GM21447 (cell line): Measurements from ENCODE around the gene HES1.
A peak's percentile ranks its signal among the peaks of the same experiment; 100 is the strongest.

ENCODE experiments used
- ATAC-seq: cut with Tn5 transposase; IDR thresholded peaks from one replicate; pipeline ENCODE4 v1.9.1; 2021; ENCODE audit not compliant: unreplicated experiment

Gene HES1

DNA sequence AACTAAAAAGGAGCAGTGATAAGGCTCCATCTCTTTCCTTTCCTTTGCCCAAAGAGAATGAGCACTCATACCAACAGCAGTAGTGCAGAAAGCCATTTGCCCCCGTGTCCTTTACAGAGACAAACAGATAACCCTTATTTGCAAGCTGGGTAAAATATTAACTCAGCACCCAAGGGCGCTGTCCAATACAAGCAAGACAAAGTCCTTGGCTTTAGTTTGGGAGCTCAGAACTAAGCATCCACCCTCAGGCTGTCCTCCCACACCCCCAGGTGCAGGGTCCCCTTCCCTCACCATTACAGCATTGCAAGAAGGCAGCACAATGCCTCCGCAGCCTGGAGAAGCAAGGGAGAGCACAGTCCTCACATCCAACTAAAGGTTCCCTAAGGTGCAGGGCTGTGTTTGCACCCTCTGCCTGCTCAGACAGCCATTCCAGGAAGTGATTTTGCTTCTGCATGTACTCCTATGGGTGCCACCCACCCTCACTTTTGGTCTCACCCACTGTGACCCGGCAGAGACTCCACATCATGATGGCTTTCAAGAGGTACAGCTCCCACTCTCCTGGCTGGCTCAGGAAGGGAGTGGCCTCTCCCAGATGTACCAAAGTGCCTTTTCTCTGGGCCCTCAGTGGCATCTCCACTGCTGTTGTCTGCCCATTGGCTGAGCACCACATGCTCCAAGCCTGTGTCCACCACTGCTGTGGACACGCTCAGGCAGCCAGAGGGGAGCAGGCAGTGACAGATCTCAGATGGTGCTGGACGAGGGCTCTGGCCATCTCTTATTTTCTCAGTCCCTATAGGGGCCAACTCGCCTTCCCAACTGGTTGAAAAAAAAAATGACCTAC lies 34.1 kb upstream of the HES1 start:
- peak; percentile 25 for ATAC-seq

DNA sequence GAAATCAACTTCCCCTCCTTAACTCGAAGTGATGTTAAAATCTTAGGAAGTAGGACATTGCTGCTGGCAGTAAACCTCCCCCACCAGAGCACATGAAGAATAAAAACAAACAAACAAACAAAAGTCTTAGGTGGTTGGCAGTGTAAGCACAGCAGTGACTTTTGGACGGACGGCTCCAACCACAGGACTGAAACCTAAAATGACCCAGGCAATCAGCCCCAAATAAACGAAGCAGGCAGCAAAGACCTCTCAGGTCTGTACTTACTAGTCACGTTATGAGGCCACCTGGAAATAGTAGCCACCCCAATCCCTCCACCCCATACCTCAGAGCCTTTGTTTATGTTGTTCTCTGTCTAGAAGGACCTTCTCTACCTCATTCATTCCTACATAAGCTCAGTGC lies 33.5 kb upstream of the HES1 start:
- ATAC-seq: no peak

DNA sequence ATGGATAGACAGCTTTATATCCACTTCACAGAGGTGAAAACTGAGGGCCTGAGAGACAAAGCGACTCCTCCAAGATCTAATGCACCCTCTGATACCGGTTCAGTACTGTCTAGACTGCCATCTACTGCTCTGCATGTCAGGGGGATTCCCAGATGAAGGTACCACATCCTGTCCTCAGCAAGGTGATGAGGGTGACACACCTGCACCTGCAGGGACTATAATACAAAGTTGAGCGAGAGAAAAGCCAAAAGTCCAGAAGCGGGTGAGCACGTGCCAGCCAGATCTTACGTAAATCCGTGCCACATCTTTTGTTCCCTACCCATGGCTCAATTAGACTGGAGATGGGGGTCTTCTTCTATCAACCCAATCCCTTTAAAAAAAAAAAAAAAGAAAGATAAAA lies 32.4 kb upstream of the HES1 start:
- ATAC-seq: no peak

DNA sequence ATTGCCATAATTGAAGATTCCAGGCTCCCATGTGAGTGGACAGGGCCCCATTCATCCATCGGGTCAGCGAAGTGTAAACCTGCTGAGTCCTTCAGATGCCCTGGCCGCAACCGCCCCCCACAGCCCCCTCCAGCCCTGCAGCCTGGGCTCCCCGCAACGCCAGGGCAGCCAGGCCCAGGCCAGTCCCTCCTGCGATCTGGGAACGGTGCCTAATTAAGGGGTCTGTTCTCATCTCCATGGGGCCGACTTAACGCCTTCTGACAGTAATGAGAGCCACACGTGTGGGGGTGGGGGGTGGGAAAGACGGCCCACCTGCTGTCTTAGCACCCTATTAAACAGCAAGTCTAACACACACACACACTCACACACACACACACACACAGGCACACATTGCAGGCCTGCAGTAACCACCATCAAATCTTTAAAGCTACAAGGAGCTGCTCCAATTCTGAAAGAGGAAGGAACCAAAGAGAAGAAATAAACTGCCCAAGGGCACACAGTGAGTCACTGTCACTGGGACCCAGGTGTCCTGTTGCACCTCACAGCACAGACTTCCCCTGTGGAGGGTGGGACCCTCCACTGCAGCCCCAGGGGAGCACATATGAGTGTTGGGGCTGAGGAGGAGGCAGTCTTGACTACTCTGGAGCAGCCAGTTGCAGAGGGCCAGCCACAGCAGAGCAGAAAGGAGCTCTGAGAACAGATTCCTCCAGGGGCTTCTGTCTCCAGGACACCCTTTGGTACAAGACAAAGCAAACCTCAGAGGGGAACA lies 31.8 kb upstream of the HES1 start:
- ATAC-seq: no peak

DNA sequence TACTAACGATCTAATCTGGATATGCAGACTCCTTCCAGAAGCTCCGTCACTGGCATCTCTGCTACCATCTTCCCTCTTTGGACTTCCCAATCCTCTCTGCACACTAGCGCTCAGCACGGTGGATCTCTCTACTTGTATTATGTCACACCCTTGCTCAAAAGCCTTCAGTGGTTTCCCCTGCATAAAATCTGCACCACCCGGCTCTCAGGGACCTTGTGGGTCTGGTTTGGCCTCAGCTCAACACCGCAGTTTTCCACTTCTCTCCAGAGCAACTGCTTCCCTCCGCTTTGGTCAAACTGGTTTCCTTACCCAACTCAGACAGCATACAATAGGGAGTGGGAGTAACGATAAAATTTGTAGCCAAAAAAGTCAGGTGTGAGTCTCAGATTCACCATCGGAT lies 30.7 kb upstream of the HES1 start:
- no peak for ATAC-seq

DNA sequence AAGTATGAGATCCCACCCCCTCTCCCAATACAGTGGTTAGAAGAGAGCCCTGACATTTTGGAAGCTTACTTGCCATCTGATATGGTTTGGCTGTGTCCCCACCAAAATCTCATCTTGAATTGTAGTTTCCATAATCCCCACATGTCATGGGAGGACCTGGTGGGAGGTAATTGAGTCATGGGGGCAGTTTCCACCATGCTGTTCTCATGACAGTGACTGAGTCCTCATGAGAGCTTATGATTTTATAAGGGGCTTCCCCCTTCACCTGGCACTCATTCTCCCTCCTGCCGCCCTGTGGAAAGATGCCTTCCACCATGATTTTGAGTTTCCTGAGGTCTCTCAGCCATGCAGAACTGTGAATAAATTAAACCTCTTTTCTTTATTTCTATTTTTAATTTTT lies 28.8 kb upstream of the HES1 start:
- no peak for ATAC-seq

DNA sequence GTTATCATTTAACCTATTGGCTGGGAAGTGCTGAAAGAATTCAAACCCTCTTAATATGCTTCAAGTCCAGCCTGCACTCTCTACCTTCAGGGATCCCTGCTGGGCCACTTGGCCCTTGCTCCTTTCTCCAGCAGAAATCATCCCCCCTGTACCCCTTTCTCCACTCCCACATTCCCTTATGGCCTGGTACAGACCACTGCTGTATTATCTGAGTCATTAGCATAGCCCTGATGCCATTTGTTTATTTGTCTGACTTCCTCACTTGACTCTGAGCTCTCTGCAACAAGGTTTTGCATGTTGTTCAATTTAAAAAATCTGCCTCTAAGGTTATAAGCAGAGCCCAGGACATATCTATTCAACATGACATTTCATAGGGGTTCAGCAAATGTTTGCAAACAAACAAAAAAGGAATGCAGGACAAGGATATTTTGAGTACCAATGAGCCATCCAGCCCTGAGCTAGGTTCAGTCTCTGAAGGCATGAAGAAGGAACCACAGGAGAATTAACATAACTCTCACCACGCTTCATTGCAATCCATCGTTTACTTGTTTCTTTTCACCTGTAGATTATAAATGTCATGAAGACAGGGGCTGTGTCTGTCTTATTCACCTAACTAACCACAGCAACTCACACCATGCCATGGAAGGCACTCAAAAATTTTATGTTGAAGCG lies 26.6 kb upstream of the HES1 start:
- ATAC-seq: no peak

DNA sequence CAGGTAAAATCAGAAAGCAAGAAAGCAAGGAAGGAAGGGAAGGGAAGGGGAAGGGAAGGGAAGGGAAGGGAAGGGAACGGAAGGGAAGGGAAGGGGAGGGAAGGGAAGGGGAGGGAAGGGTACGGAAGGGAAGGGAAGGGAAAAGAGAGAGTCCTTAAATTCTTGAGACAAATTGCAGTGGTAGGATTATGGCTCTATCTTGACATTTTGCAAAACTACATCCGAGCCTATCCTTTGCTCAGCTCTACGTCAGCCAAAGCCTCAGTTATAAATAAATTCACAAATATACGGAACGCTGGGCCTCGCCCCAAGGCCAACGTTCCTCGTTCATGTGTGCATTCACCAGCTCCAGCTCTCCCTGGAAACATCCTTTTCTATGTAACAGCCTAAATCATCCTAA lies 25.5 kb upstream of the HES1 start:
- ATAC-seq: no peak

DNA sequence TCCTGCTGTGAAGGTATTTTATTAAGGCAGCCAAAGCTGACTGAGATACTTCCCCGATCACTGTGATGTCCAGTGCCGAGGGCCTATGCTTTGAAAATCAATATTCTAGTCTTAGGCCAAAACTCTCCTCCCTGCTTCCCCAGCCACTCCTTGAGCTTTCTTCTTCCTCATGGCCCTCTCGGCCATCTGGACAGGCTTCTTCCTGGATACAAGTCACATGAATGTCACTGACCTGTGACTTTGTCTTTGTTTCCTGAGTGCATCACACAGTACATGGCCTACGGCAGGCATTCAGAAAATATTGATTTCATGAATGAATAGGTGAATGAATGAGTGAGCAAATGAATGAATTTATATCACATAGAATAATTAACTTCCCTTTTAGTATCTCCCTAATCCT lies 24.6 kb upstream of the HES1 start:
- no peak for ATAC-seq

DNA sequence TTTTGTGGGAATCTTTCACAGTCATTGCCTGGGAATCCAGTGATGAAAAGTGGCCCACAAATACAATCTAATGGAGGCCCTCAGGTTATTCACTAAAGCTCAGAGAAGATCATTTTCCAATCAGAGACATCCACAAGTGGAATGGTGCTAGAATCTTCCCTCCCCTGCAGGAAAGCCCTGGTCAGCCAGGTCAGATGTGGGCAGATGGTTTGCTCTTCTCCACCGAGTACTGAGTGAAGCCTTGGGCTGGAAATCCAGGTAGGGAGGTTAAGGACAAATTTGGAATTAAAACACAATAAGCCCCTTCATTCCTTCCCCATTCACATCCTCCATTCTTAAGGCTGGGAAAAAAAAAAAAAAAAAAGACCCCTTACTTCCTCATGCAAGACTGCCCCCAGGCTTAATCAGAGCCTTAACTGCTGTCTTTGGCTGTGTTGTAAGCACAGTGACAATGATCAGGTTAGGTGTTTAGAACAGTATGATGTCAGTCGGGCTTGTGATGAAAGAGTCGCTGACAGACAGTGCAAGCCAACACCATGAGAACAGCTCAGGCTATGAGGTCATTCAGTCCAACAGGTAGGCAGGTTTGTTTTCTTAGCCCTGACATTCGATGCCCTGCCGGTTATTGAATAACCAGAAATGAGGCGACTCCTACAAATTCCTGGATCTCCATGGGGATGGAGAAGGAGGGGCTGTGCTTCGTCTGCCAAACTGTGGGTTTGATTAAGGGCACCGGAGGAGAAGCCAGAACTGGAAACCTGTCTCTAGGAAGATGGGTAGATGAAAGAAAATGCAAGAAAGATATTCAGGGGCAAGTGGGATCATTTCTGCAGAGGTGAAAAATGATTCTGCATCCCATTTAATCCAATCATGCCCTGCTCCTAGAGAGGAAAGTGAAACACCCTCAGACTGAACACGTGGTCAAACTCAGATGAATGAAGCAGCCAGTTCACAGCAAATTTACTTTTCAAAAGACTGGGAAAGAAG lies 23.5 kb upstream of the HES1 start:
- ATAC-seq: no peak

DNA sequence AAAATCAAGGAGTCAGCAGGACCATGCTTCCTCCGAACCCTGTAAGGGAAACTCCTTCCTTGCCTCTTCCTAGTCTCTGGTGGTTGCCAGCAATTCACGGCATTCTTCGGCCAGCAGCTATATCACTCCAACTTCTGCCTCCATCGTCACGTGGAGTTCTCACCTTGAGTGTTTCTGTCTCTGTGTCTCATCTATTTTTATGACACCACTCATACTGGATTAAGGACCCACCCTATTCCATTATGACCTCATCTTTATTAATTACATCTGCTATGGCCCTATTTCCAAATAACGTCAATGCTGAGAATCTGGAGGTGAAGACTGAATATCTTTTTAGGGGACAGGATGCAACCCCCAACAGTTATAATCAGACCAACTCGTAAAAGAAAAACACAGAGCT lies 21.8 kb upstream of the HES1 start:
- no peak for ATAC-seq

DNA sequence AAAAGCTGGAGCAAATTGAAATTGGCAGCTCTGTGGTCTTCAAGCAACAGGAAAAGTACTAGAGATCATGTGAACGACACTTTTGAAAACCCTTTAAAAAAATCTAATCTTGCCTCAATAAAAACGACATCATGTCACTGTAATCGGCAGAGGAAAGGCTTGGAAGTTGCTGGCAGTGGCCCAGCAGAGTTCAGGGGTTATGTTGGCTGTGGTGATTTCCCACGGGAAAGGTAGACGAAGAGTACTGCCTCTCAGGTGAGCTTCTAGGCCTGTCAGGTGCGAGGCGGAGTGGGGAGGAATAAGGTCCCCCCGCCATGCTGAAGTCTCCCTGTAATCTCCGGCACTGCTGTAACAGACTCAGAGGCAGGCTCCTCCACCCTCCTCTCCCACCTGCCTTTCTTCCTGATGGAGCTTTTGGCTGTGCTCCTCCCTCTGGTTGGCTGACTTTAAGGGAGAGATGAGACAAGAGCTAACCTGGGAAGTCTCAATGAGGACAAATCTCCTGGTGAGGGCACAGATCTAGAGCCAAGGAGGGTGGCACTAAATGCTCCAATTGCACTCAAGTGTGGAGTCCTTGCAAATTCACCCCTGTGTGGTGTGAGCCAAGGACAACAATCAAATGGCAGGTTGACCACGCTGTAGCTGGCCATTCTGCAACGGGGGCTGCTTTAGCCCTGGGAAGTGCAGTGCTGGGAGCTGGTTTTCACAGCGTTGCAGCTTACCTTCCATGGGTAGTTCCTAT lies 18.7 kb upstream of the HES1 start:
- no peak for ATAC-seq

DNA sequence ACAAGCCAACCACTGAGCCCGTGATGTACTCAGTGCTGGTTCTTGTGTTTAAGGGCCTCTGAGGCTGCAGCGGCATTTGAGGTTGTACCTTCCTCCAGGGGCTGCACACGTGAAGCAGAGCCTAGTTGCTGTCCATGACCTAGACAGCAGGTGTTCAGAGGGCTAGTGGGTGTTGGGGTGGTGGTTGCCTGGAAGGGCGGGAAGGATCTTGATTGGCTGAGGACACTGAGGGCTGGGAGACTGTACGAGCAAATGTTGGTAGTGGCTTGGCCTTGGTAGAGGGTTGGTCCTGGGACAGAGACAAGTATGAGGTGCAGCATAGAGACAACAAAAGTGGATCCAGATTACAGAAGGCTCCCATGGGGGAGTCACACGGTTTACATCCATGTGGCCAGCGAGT lies 17.0 kb upstream of the HES1 start:
- no peak for ATAC-seq

DNA sequence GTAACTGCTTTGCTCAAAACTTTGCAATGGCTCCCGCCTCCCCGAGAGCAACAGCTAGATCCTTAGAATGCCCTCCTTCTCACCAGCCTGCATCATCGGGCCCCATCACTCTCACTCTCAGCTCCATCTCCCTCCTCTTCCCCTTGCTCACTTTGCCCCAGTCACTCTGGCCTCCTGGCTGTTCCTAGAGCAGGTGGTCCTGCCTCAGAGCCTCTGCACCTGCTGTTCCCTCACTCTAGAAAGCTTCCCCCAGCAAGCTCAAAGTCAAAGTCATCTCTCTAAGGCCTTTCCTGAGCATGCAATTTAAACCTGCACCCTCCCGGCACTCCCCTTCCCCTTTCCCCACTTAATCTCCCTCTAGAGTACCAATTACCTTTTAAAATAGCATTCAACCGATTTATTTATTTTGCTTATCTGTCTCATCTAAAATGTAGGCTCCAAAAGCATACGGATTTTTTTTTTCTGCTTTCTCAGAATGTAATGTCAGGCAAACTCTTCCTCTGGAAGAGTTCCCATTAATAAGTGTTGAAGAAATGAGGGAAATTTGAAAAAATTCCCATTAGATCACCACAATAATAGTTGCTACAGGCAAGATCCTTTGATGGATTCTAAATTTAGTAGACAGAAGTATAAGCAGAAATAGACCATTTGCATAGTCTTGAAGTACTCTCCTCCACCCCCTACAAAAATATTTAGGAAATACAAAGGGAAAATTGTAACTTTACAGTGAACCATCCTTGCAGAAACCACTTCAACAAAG lies 15.9 kb upstream of the HES1 start:
- ATAC-seq: no peak

DNA sequence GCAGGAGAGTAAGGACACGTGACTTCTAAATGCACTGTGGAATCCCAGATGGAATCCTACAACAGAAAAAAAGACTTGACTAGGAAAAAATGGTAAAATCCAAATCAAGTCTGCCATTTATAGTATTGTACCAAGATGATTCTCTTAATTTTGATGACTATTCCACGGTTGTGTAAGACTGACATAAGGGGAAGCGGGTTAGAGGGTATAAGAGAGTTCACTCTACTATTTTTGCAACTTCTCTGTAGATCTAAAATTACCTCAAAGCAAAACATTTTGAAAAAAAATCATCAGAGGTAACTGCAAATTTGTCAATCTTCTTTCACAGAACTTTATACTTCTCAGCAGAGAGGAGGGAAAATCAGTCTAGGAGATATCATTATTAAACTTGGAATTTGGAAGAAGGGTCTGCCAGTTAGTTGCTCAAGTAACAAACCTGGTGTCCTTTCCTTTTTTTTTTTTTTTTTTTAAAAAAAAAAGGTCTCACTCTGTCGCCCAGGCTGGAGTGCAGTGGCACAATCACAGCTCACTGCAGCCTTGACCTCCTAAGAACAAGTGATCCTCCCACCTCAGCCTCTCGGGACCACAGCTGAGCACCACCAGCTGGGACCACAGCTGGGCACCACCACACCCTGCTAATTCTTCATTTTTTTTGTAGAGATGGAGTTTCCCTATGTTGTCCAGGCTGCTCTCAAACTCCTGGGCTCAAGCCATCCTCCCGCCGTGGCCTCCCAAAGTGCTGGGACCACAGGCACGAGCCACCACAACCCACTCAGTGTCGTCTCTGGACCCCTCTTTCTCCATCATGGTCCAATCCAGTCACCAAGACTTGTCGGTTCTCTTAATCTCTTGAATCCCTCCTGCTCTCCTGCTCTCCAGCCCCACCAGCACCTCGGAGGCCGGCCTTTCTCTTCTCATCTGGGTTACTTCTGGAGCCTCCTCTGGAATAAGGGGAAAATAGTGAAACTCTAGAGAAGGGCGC lies 14.9 kb upstream of the HES1 start:
- ATAC-seq: no peak

DNA sequence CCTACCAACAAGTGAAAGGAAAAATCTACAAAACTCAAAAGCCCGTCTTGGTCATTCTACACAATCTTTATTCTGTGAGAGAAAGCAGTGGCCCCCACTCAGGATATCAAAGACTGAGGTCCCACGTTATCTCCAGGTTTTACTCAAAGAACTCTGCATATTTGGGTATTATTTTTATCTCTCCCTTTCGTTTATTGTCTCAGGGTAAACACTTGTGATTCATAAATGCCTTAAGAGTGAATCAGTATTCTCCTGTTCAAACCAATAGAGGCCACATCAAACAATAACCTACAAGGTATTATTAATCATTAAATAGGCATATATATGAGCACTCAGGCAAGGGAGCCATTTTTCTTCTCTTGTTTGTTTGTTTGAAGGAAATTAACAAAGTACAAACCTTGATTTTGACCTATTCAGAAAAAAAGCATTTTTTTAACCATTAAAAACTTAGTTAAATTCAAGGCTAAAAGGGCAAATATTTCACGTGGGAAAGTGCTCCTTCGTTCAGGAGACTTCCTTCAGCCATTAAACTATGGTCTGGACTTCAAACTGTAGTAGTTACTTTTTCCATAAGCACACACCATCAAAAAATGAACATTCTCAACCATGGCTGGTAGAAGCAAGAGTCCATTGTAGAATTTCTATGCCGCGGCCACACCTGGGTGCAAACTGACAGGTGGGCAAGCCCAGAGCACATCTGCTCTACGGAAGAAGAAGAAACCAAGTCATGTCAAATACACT lies 13.9 kb upstream of the HES1 start:
- no peak for ATAC-seq

DNA sequence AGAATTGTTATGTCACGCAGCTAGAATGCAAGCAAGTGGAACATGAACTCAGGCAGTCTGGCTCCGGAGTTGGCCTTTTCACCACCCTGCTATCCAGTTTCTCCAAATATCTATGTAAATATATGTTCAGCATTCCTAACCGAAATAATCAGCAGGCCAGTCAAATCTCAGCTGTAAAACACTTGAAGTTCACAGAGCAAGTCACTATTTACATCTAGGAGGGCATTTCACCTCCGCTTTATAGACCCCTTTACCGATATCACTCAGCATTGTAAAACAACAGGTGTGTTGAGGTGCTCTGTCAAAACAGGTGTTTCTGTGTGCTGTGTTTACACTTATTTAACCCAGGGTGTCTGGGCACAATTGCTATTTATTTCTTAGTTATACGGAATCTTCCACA lies 12.2 kb upstream of the HES1 start:
- ATAC-seq: no peak
